H1 (cell line): ENCODE data around the gene SLC13A1. TPM values are rescaled to one million over a fixed set of nuclear protein-coding genes. Genes with fewer than 3 reads are reported as not detected.

ENCODE experiments used
- CTCF ChIA-PET: fragments of 300-600 bp; sonication (Branson Sonifier 250); formaldehyde crosslinking; loops from one replicate; lab custom pipeline; 2021; ENCODE audit not compliant: partially characterized antibody; lab: Charles Lee
- POLR2A ChIA-PET: fragments of 300-600 bp; sonication (Branson Sonifier 250); formaldehyde crosslinking; loops from one replicate; lab custom pipeline; 2021; ENCODE audit warnings: inconsistent platforms; ENCODE audit not compliant: partially characterized antibody; lab: Charles Lee
- DNase-seq, 2 experiments: peaks; one replicate each; pipeline versions ENCODE4 v3.0.0 to v3.0.0-alpha.2; 2010 to 2022; ENCODE audit warnings: low spot score in 2 of 2, low read depth in 1 of 2, mixed read lengths in 1 of 2
- FAIRE-seq: peaks from 2 replicates; lab custom pipeline; 2011; peaks lifted over from hg19 to GRCh38; lab: Jason Lieb, UNC
- H2AFZ ChIP-seq: 2 replicates; pipeline ENCODE4 v1.8.1; 2012; ENCODE audit warnings: low read length, inconsistent platforms
- H2AK5ac ChIP-seq: 2 replicates; pipeline ENCODE4 v1.6.1; 2013; ENCODE audit warnings: low read depth, low read length
- H2BK120ac ChIP-seq: replicated peaks from 2 replicates; pipeline ENCODE3; 2013; ENCODE audit warnings: low read depth, low read length, inconsistent platforms
- H2BK12ac ChIP-seq: 2 replicates; pipeline ENCODE4 v1.6.1; 2013; ENCODE audit warnings: low read depth, low read length
- H2BK15ac ChIP-seq: 2 replicates; pipeline ENCODE4 v1.6.1; 2013; ENCODE audit warnings: low read length
- H2BK20ac ChIP-seq: 2 replicates; pipeline ENCODE4 v1.6.1; 2013; ENCODE audit warnings: low read length
- H2BK5ac ChIP-seq: 2 replicates; pipeline ENCODE4 v1.6.1; 2013; ENCODE audit warnings: low read depth, low read length
- H3K14ac ChIP-seq: 2 replicates; pipeline ENCODE4 v1.6.1; 2013; ENCODE audit warnings: inconsistent platforms; ENCODE audit not compliant: insufficient read length
- H3K18ac ChIP-seq: 2 replicates; pipeline ENCODE4 v1.6.1; 2013; ENCODE audit warnings: low read length; ENCODE audit errors: extremely low read depth
- H3K23ac ChIP-seq: 2 replicates; pipeline ENCODE4 v1.6.1; 2013; ENCODE audit warnings: inconsistent platforms; ENCODE audit not compliant: insufficient read length
- H3K23me2 ChIP-seq: 2 replicates; pipeline ENCODE4 v1.6.1; 2013; ENCODE audit warnings: low read depth, low read length
- H3K27ac ChIP-seq: 2 replicates; pipeline ENCODE4 v1.6.1; 2011; ENCODE audit warnings: low read depth, low read length, inconsistent platforms
- H3K27me3 ChIP-seq, 4 experiments: replicated peaks in 1 of 4; 1 replicate in 1 of 4; 2 replicates in 3 of 4; pipeline versions ENCODE4 v1.6.1 to v1.8.1; 2011 to 2013; ENCODE audit warnings: low read length in 3 of 4, mild to moderate bottlenecking in 3 of 4, inconsistent platforms in 2 of 4, mixed read lengths in 2 of 4, moderate library complexity in 1 of 4; ENCODE audit not compliant: control insufficient read depth in 3 of 4, insufficient read depth in 3 of 4; ENCODE audit errors: extremely low read depth in 1 of 4
- H3K36me3 ChIP-seq, 4 experiments: 2 replicates each; pipeline versions ENCODE4 v1.6.1 to v1.8.1; 2011 to 2013; ENCODE audit warnings: mild to moderate bottlenecking in 4 of 4, low read length in 3 of 4, moderate library complexity in 2 of 4, control low read depth in 1 of 4, inconsistent platforms in 1 of 4; ENCODE audit not compliant: insufficient read depth in 4 of 4, control insufficient read depth in 2 of 4
- H3K4ac ChIP-seq: replicated peaks from 2 replicates; pipeline ENCODE3; 2013; ENCODE audit warnings: low read length, low read depth, mixed read lengths, inconsistent platforms; ENCODE audit not compliant: insufficient read length
- H3K4me1 ChIP-seq, 4 experiments: replicated peaks in 1 of 4; 1 replicate in 1 of 4; 2 replicates in 3 of 4; pipeline versions ENCODE4 v1.6.1 to v1.8.1; 2011 to 2013; ENCODE audit warnings: low read length in 3 of 4, inconsistent platforms in 2 of 4, mixed read lengths in 1 of 4; ENCODE audit not compliant: insufficient read depth in 4 of 4, control insufficient read depth in 3 of 4
- H3K4me2 ChIP-seq, 2 experiments: 2 replicates each; pipeline versions ENCODE4 v1.6.1 to v1.8.1; 2011 to 2013; ENCODE audit warnings: low read depth in 2 of 2, low read length in 2 of 2, control low read depth in 1 of 2, inconsistent platforms in 1 of 2, mild to moderate bottlenecking in 1 of 2; ENCODE audit not compliant: insufficient read depth in 1 of 2
- H3K4me3 ChIP-seq, 4 experiments: fragments of 200-600, 300-600 bp in 1 of 4; sonication (generic), shearing (Covaris generic), sonication (Bioruptor Twin) in 1 of 4; 2 replicates each; pipeline versions ENCODE4 v1.5.1 to v1.8.1; 2011 to 2016; ENCODE audit warnings: low read length in 4 of 4, low read depth in 3 of 4, control low read depth in 2 of 4, inconsistent platforms in 2 of 4, mild to moderate bottlenecking in 2 of 4, mixed read lengths in 1 of 4, moderate library complexity in 1 of 4; ENCODE audit not compliant: insufficient read depth in 2 of 4; ENCODE audit errors: extremely low read depth in 1 of 4
- H3K56ac ChIP-seq: replicated peaks from 2 replicates; pipeline ENCODE3; 2013; ENCODE audit warnings: low read depth, mild to moderate bottlenecking, mixed read lengths, low read length, inconsistent platforms; ENCODE audit not compliant: insufficient read length
- H3K79me1 ChIP-seq: 2 replicates; pipeline ENCODE4 v1.6.1; 2013; ENCODE audit warnings: low read depth, low read length, control low read depth
- H3K79me2 ChIP-seq, 2 experiments: 2 replicates each; pipeline versions ENCODE4 v1.6.1 to v1.8.1; 2012 to 2013; ENCODE audit warnings: low read length in 2 of 2, mild to moderate bottlenecking in 2 of 2, inconsistent platforms in 1 of 2; ENCODE audit not compliant: insufficient read depth in 2 of 2, control insufficient read depth in 1 of 2
- H3K9ac ChIP-seq, 4 experiments: replicated peaks in 1 of 4; 1 replicate in 1 of 4; 2 replicates in 3 of 4; pipeline versions ENCODE4 v1.6.1 to v1.8.1; 2011 to 2013; ENCODE audit warnings: low read depth in 3 of 4, low read length in 3 of 4, control low read depth in 2 of 4, mild to moderate bottlenecking in 2 of 4, moderate library complexity in 2 of 4, inconsistent platforms in 1 of 4; ENCODE audit errors: extremely low read depth in 1 of 4
- H3K9me3 ChIP-seq, 2 experiments: 2 replicates each; pipeline versions ENCODE4 v1.6.1 to v1.8.1; 2012 to 2013; ENCODE audit warnings: mild to moderate bottlenecking in 2 of 2, moderate library complexity in 2 of 2, control low read depth in 1 of 2, inconsistent platforms in 1 of 2, low read depth in 1 of 2, low read length in 1 of 2, mixed read lengths in 1 of 2; ENCODE audit not compliant: insufficient read depth in 2 of 2
- H4K20me1 ChIP-seq, 2 experiments: replicated peaks in 1 of 2; 2 replicates each; pipeline versions ENCODE3 to v1.8.1; 2011 to 2013; ENCODE audit warnings: inconsistent platforms in 2 of 2, low read length in 2 of 2, mild to moderate bottlenecking in 1 of 2; ENCODE audit not compliant: insufficient read depth in 2 of 2, control insufficient read depth in 1 of 2
- H4K5ac ChIP-seq: 2 replicates; pipeline ENCODE4 v1.6.1; 2013; ENCODE audit warnings: low read length, low read depth, mixed read lengths, inconsistent platforms; ENCODE audit not compliant: insufficient read length
- H4K8ac ChIP-seq: 2 replicates; pipeline ENCODE4 v1.8.0; 2013; ENCODE audit warnings: mild to moderate bottlenecking, moderate library complexity, low read length, inconsistent platforms; ENCODE audit not compliant: insufficient read depth; ENCODE audit errors: extremely low read depth
- H4K91ac ChIP-seq: replicated peaks from 2 replicates; pipeline ENCODE3; 2013; ENCODE audit warnings: low read length, mixed read lengths, inconsistent platforms; ENCODE audit not compliant: insufficient read length
- CREB1 ChIP-seq: IDR thresholded peaks from 2 replicates; pipeline ENCODE4 v1.6.1; 2012; ENCODE audit warnings: inconsistent platforms
- SRF ChIP-seq: IDR thresholded peaks from 2 replicates; pipeline ENCODE4 v1.6.1; 2011; ENCODE audit warnings: mild to moderate bottlenecking, low read depth, low read length, moderate library complexity
- polyA plus RNA-seq, 7 experiments: library from polyadenylated mRNA; depleted of rRNA in 3 of 7; stranded (reverse) in 5 of 7; unstranded in 2 of 7; fragments of >200 nt in 5 of 7; fragments of 200-250 nt in 2 of 7; gene quantifications; 1 replicate in 5 of 7; 2 replicates in 1 of 7; 4 replicates in 1 of 7; pipeline versions ENCODE4 v1.2.1 to v1.2.3, GENCODE V29; 2011 to 2013; ENCODE audit warnings: missing spikeins in 2 of 7, mixed read lengths in 2 of 7
- total RNA-seq: library from RNA; stranded (reverse); fragmentation: NEBNext Ultra II Directional; extraction: Animal tissue kit (Norgen Biotek cat#: 25700); gene quantifications from 2 replicates; pipeline ENCODE4 v1.2.1, GENCODE V29; 2021

Gene SLC13A1
- total and polyA plus RNA-seq, 2 of the 8 experiments (the other 6 are each of a cell fraction or from before 2014, with no cell fraction given): not detected

GRCh38 chr7:123140561-123140960, 59.2 kb downstream of the SLC13A1 start:
- no peak overlapping the region for H2AFZ ChIP-seq
- H2BK5ac ChIP-seq: no peak overlapping the region
- H2BK15ac ChIP-seq: no peak overlapping the region
- no peak overlapping the region for H2BK12ac ChIP-seq
- H3K27me3 ChIP-seq: no peaks in the 10 kb centered on the region
- H3K56ac ChIP-seq: no peak overlapping the region
- H3K36me3 ChIP-seq: no peaks in the 10 kb centered on the region
- H3K23ac ChIP-seq: no peak overlapping the region
- H3K27ac ChIP-seq: no peak overlapping the region
- no peak overlapping the region for H3K9ac ChIP-seq
- no peaks in the 10 kb centered on the region for H3K9me3 ChIP-seq
- H2BK120ac ChIP-seq: no peak overlapping the region
- no peaks in the 10 kb centered on the region for H3K79me2 ChIP-seq
- H3K4me1 ChIP-seq: no peaks in the 10 kb centered on the region
- H4K5ac ChIP-seq: no peak overlapping the region
- no peak for TF ChIP-seq CREB1
- TF ChIP-seq SRF: no peak
- no peak for DNase-seq
- no peak for FAIRE-seq
- H4K20me1 ChIP-seq: no peaks in the 10 kb centered on the region
- H3K4ac ChIP-seq: no peak overlapping the region
- H3K18ac ChIP-seq: no peak overlapping the region
- ChIA-PET POLR2A (no interaction called here), CTCF (interaction anchor here (1.8 kb wide), 1 partner anchor 13 kb away, joined by 6 read pairs; no protein-coding TSS in a partner anchor)
- no peak overlapping the region for H2AK5ac ChIP-seq
- no peak overlapping the region for H3K4me2 ChIP-seq
- no peaks in the 10 kb centered on the region; the same call in 1 of the 2 replicates for H3K23me2 ChIP-seq
- H4K8ac ChIP-seq: no peak overlapping the region
- no peak overlapping the region for H3K14ac ChIP-seq
- H3K79me1 ChIP-seq: no peaks in the 10 kb centered on the region
- no peak overlapping the region for H4K91ac ChIP-seq
- no peak overlapping the region for H2BK20ac ChIP-seq
- no peak overlapping the region for H3K4me3 ChIP-seq
